LHCN-M2 (cell line): ENCODE results near the gene ABTB2. TPM values are rescaled to one million over a fixed set of nuclear protein-coding genes. Genes with fewer than 3 reads are reported as not detected.

Source experiments
- DNase-seq: peaks from one replicate; pipeline ENCODE4 v3.0.0-alpha.2; 2012; ENCODE audit warnings: low read depth
- total RNA-seq: library from RNA; depleted of rRNA; stranded (reverse); fragments of >200 nt; gene quantifications from 2 replicates; pipeline ENCODE4 v1.2.3, GENCODE V29; 2014

Gene ABTB2
- total RNA-seq, 1 experiment from 2014 or later = 1.5 TPM

- no peak for DNase-seq
These were observed 14.1 kb downstream of the ABTB2 start for GRCh38 chr11:34343686-34344085.

GRCh38 chr11:34343153-34343552 lies 14.7 kb downstream of the ABTB2 start:
- DNase-seq = peak; percentile 94

- DNase-seq = no peak
These were observed 15.8 kb downstream of the ABTB2 start for GRCh38 chr11:34341931-34342533.

DNA sequence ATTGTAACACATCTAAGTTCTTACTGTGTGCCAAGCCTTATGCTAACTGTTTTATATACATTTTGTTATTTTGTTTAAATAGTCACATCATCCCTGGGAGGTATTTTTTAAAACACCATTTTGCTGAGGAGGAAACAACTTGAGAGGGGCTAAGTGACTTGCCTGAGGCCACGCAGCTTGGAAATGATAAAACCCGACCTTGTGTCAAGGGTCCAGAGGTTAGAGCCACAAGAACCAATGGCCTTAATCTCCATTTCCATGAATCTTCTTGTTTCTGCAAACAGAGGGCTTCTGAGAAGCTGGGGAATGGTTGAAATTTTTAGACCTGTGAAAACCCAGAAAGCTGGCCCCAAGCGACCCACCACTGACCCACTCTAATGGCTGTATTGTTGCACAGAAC lies 16.7 kb downstream of the ABTB2 start:
- no peak for DNase-seq

DNA sequence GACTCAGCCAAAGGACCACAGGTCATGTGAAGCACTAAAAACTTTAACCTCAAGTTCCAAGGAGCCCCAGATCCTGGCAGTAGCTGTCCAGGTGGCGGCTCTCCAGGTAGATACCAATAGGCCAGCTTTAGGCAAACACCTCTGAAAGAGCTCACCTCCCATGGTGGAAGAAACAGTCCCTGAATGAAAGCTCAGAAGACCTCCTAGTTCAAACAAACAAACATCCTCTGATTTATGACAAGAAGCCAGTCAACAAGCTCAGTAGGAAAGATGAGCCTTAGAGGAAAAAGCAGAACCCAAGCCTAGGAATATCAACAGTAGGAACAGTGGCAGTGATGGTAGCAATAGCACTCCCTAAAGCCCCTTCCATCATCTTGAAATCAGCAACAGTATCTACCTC lies 17.2 kb downstream of the ABTB2 start:
- DNase-seq = no peak

DNA sequence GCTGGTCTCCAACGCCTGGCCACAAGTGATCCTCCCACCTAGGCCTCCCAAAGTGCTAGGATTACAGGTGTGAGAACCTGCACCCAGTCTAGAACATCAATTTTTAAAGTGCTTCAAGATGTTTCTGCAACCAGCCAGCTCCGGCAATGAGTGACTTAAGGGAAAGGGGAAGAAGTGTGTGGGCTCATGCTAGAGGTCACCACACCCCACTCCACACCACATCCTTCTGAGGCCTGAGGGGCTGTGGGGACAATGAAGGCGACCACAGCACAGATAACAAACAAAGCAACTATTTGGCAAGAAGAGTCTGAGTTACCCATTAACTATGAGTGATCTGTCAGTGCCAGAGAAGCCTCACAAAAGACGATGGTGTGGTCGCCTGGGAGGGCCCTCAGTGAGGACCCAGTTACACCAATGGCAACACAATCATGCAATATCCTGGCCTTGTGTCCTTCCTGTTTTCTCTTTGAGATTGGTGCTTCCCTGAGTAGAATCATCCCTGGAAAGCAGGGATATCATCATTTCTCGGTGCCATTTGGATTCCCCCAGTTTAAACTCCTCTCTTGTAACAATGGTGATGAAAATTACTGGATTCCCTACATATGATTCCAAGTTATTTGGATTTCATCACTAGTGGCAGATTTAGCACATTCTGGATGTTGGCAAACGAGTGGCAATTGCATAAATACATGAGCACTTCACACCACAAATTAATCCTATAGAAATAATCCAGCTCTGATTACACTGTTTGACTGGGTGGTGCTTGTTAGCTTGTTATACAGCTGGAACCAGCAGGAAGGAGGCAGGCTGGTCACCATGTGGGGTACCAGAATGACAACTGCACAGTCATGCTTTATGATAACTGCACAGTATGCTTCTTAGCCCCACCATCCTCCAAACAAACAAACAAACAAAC lies 18.4 kb downstream of the ABTB2 start:
- no peak for DNase-seq

GRCh38 chr11:34337016-34337415 lies 20.8 kb downstream of the ABTB2 start:
- no peak for DNase-seq

DNA sequence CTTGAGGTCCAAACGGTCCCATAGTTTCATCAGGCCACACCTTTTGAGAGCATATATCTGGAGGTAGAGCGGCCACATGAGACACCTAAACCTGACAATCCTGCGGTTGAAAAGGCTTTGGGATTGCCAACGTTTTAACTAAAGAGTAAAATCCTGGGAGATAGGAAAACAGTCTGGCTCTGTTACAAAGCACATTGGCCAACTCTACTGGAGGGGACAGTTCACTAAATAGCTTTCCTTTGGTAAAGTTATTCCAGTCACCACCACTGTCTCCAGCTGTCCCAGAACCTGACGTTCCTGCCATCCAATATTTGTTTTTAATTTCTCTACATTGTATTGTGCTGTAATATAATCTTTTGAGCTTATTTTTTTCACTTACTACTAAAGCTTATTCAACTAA lies 22.0 kb downstream of the ABTB2 start:
- no peak for DNase-seq

GRCh38 chr11:34335331-34335730 lies 22.5 kb downstream of the ABTB2 start:
- DNase-seq = no peak

DNA sequence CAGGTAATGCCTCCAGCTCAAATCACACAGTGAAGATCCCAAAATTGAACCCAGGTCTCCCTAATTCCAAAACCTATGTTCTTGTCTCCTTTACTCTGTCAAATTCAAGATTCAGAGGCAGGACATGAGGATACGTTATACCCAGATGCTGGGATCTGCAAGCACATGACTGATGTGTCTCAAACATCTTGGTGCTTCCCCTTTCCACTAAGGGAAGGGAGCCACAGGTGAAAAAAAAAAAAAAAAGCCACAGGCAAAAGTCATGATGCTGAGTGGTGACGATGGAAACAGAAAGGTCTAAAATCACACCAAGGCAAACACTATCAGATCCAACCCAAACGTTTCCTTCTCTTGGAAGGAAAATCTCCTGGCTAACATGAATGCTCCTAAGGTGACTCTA lies 24.0 kb downstream of the ABTB2 start:
- no peak for DNase-seq

GRCh38 chr11:34332524-34332923 lies 25.3 kb downstream of the ABTB2 start:
- no peak for DNase-seq

DNA sequence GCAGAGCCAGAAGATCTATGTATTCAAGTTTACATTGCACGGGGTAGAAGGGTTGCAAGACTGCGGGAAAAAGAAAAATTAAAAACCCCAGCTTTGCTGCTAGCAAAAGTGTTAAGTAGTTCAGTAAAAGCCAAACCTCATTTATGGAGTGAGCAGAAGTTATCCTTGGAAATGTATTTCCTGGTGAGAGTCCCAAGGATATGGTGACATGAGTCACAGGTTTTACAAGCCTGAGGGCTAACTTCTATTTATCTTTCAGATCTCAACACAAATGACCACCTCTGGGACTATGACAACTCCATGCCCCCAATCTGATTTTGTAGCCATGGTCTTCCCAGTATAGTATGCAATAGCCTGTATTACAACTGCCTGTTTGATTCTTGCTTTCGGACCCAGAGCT lies 26.1 kb downstream of the ABTB2 start:
- no peak for DNase-seq

DNA sequence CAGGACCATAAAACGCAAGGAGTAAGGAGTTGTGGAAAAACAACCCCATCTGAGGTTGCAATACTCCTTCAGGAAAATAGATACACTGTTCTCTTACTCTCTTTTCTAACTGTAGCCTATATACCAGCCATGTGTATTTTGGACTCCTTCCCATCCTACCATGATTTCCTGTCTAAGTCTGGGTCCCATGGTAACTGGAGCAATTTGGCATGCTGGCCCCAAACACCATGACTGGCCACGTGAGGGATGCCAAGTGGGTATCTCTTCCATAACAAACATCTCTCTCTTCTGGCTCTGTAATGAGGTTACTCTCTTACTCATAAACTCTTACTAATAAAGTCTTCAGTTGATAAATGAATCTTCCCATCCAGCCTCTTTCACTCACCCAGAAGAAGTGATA lies 26.5 kb downstream of the ABTB2 start:
- DNase-seq = peak; percentile 82

GRCh38 chr11:34330653-34331052 lies 27.2 kb downstream of the ABTB2 start:
- no peak for DNase-seq

DNA sequence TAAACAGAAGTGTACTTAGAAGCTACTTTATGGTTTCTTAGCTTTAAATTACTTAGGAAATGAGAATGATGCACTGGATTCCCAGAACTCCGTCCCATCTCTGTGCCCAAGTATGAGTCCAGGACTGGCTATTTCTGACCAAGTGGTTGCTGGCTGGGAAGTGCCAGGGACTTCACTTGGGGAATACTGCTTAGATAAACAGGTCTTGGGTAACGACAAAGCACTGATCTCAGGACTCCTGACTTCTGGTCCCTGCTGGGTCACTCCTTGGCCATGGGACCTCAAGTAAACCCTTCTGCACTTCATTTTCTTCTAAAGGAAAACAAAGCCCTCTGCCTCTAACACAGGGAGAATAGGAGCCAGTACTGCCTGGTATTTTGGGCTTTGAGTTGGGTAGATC lies 27.9 kb downstream of the ABTB2 start:
- no peak for DNase-seq

DNA sequence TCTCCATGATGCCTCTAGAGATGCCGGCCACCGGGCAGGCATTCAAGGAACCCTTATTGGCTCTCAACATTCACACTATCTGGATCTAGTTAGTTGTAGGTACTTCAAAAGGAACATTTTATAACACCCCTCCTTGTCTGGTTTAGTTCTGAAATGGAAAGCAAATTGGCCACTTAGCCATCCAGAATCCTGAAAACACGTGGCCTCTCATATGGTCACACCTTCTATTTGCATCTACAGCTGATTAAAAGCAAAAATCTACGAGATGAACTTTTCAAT lies 29.2 kb downstream of the ABTB2 start:
- no peak for DNase-seq

- DNase-seq = no peak
These were observed 29.8 kb downstream of the ABTB2 start for GRCh38 chr11:34327804-34328631.

GRCh38 chr11:34324466-34324865 lies 33.3 kb downstream of the ABTB2 start:
- DNase-seq = no peak

GRCh38 chr11:34323601-34324000 lies 34.2 kb downstream of the ABTB2 start:
- no peak for DNase-seq

- DNase-seq = peak; percentile 70
These were observed 39.4 kb downstream of the ABTB2 start for GRCh38 chr11:34318111-34319037.

- DNase-seq = no peak
These were observed 40.1 kb downstream of the ABTB2 start for GRCh38 chr11:34317666-34318065.

GRCh38 chr11:34317036-34317360 lies 40.8 kb downstream of the ABTB2 start:
- DNase-seq = no peak
